Measurements from ENCODE around the gene CLASP2.
A peak's percentile ranks its signal among the peaks of the same experiment; 100 is the strongest.
"Not testable (repeated sequence)": the region's sequence is repeated elsewhere in the genome, so short reads cannot be mapped to it uniquely, and the experiment has no call there.

The CLASP2 gene

GRCh38 chr3:33717866-33718594, at the start of gene CLASP2:
Gene CLASP2, minus strand, starts transcription at chr3:33718254. Its CDS starts 252 bp downstream, at chr3:33718002.
- peak; percentile 92 for DNase-seq

DNA sequence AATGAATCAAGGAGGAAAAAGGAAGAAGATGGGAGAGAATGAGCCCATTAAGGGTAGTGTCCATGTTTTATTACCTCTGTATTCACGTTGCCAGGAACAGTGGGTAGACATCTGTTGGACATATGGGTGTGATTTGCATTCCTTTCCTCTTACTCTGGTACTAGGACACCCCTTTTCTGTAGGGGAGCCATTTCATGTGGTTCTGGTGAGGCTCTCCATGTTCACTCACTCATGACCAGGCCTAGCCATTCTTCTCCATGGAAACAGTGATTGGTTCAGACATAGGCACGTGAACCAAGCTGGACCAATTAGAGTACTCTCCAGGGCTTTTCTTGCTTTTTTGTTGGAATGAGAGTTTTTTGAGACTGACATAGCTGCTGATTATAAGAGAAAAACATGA, 40.8 kb upstream of the CLASP2 start:
- no peak for DNase-seq

DNA sequence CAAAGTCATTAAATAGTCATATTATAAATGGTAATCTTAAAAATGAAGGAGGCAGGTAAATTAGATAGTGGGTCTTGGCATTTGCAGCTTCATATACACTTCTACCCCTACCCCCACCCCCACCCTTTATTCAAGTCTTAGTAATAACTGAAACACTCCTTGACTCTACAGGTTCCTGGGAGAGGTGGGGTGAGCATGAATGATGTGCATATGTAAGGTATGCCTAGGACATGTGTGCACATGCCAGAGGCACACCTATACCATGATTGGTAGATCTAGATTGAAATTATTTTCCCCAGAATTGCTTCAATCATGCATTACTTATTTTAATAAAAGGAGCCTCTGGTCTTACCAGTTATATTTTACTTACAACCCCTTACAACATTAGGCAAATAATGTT, 40.2 kb upstream of the CLASP2 start:
- no peak for DNase-seq

- DNase-seq: not testable (repeated sequence)
Measured at GRCh38 chr3:33754391-33754790, 36.3 kb upstream of the CLASP2 start.

- DNase-seq: peak; percentile 33
Measured at GRCh38 chr3:33751336-33751735, 33.3 kb upstream of the CLASP2 start.

GRCh38 chr3:33750211-33750548, 32.1 kb upstream of the CLASP2 start:
- no peak for DNase-seq

DNA sequence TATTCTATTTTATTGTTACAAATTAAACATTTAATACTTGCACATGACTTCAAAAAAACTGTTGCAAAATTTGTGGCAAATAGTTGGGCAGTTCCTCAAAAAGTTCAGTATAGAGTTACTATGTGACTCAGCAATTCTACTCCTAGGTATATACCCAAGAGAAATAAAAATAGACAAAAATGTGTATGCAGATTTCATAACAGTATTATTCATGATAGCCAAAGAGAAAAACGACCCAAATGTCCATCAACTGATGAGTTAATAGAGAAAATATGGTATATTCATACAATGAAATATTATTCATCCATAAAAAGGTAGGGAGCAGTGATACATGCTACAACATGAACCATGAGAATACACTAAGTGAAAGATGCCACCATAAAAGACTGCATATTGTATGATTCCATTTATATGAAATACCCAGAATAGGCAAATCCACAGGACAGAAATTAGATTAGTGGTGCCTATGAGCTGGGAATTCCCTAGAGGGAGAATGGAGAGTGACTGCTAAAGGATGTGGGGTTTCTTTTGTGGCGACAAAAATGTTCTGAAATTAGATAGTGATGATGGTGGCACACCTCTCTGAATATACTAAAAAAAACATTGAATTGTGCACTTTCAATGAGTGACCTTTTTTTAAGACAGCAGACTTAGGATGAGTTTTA, 31.6 kb upstream of the CLASP2 start:
- peak; percentile 16 for DNase-seq

- no peak for DNase-seq
Measured at GRCh38 chr3:33746416-33747116, 28.5 kb upstream of the CLASP2 start.

DNA sequence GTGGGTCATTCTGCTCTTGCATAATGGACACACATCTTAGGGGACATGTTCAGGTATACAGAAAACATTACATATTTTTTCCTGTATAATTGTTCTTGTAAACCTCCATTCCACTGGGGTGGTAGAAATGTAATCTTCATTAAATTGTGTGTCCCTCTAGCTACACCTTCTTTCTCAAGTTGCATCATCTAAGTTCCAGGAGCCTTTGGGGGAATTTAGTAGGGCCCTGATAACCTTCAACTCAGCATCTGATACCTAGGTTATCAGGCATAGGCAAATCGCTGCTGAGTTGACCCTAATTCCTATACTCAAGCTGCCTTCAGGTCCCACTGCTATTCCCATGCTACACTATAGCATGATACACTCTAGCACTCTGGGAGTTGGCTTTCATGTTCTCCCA, 19.1 kb upstream of the CLASP2 start:
- no peak for DNase-seq

GRCh38 chr3:33732394-33732793, 14.3 kb upstream of the CLASP2 start:
- DNase-seq: no peak

GRCh38 chr3:33729993-33730392, 11.9 kb upstream of the CLASP2 start:
- DNase-seq: no peak

- no peak for DNase-seq
Measured at GRCh38 chr3:33724256-33724655, 6.2 kb upstream of the CLASP2 start.

- no peak for DNase-seq
Measured at GRCh38 chr3:33722626-33723370, 4.7 kb upstream of the CLASP2 start.

- DNase-seq: no peak
Measured at GRCh38 chr3:33722191-33722590, 4.1 kb upstream of the CLASP2 start.

- DNase-seq: peak; percentile 2
Measured at GRCh38 chr3:33718595-33718907, 497 bp upstream of the CLASP2 start.

DNA sequence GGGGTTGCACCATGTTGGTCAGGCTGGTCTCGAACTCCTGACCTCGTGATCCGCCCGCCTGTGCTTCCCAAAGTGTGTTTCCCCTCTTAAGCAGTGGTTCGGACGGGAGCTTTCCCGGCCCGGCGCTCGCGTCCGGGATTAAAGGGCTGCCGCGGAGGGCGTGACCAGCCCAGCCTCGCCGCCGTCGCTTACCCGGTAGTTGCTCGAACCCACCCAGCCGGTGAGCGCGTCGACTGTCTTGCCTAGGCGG, 513 bp downstream of the CLASP2 start:
- DNase-seq: no peak

DNA sequence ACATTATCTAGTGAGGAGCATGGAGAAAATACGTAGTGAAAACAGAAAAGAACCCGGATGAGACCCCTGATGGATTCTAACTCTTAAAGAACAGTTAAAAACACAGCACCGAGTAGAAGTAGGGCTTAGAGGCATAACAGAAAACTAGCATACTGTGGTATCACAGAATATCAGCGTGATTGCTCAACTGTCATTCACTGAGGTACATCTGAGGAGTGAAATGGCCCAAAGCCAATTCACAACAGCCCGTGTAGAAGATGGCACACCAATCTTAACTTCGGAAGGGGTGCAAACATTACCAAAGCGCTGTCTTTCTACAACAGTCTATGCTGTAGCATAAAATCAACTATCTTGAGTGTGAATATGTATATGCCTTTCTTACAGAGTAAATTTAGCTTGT, 1.8 kb downstream of the CLASP2 start:
- DNase-seq: no peak

DNA sequence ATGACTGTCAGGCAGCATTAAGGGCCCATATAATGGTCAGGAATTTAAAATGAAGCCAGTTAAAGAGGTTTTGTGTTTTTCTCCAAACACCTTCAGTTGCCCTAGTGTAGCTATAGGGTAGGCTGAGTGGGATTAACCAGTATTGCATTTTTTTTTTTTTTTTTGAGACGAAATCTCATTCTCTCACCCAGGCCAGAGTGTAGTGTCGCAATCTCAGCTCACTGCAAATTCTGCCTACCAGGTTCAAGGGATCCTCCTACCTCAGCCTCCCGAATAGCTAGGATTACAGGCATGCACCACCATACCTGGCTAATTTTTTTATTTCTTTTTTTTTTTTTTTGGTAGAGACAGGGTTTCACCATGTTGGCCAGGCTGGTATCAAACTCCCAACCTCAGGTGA, 7.0 kb downstream of the CLASP2 start:
- DNase-seq: no peak

DNA sequence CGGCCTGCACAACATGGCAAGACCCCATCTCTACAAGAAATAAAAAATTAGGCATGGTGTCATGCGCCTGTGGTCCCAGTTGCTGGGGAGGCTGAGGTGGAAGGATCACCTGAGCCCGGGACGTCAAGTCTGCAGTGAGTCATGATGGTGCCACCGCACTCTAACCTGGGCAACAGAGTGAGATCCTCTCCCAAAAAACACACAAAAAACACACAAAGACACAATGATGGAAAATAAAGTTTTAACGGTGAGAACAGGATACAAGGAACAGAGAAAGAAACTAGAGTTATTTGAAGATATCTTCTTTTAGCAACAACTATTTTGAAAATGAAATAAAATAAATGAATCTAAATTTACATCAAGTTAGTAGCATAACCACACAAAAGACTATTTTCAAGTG, 12.0 kb downstream of the CLASP2 start:
- no peak for DNase-seq

GRCh38 chr3:33704891-33705290, 13.2 kb downstream of the CLASP2 start:
- DNase-seq: peak; percentile 51

- DNase-seq: no peak
Measured at GRCh38 chr3:33699275-33699674, 18.8 kb downstream of the CLASP2 start.

GRCh38 chr3:33694944-33695343, 23.1 kb downstream of the CLASP2 start:
- DNase-seq: no peak

DNA sequence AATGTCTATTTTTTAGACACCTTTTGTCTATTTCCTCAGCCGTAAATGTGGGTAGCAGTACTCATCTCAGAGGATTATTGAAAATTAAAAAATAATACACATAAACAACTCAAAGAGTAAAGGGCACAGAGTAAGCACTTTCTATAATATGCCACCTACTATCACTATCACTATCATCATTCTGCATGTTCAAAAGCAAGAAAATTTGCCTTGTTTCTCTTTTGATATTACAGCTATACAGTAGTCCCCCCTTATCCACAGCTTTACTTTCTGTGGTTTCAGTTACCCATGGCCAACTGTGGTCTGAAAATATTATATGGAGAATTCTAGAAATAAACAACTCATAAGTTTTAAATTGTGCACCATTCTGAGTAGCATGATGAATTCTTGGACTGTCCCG, 27.7 kb downstream of the CLASP2 start:
- DNase-seq: no peak

GRCh38 chr3:33687406-33688010, 30.5 kb downstream of the CLASP2 start:
- no peak for DNase-seq

All from activated CD4-positive, alpha-beta T cell treated with anti-CD3 and anti-CD28 coated beads, Interleukin-10, Interleukin-2, amounts not matched to agents 100 ng/mL and 50 ng/mL, durations not matched to agents 16 hours and 8 hours (primary cell).